GM18517 (cell line): ENCODE measurements around the gene SDR39U1.

Experiments used
- ATAC-seq: cut with Tn5 transposase; IDR thresholded peaks from one replicate; pipeline ENCODE4 v1.9.1; 2021; ENCODE audit warnings: mild to moderate bottlenecking, moderate library complexity; ENCODE audit not compliant: unreplicated experiment

SDR39U1 gene

GRCh38 chr14:24443053-24443665 lies 583 bp upstream of the SDR39U1 start:
- ATAC-seq: no peak

GRCh38 chr14:24441904-24442239 lies 704 bp downstream of the SDR39U1 start:
- no peak for ATAC-seq

GRCh38 chr14:24441485-24441884 lies 1.1 kb downstream of the SDR39U1 start:
- ATAC-seq: no peak

GRCh38 chr14:24440606-24441399 lies 1.8 kb downstream of the SDR39U1 start:
- no peak for ATAC-seq

- ATAC-seq: no peak
Measured at GRCh38 chr14:24439830-24440605, 2.6 kb downstream of the SDR39U1 start.

GRCh38 chr14:24439257-24439656 lies 3.3 kb downstream of the SDR39U1 start:
- ATAC-seq: no peak

- no peak for ATAC-seq
Measured at GRCh38 chr14:24438223-24439097, 4.1 kb downstream of the SDR39U1 start.

GRCh38 chr14:24437736-24438067 lies 4.9 kb downstream of the SDR39U1 start:
- no peak for ATAC-seq

- no peak for ATAC-seq
Measured at GRCh38 chr14:24437020-24437735, 5.4 kb downstream of the SDR39U1 start.

- no peak for ATAC-seq
Measured at GRCh38 chr14:24436355-24437019, 6.1 kb downstream of the SDR39U1 start.

- ATAC-seq: no peak
Measured at GRCh38 chr14:24435998-24436354, 6.6 kb downstream of the SDR39U1 start.

GRCh38 chr14:24435192-24435810 lies 7.3 kb downstream of the SDR39U1 start:
- no peak for ATAC-seq

- no peak for ATAC-seq
Measured at GRCh38 chr14:24434676-24435075, 7.9 kb downstream of the SDR39U1 start.

- no peak for ATAC-seq
Measured at GRCh38 chr14:24434036-24434435, 8.5 kb downstream of the SDR39U1 start.

- ATAC-seq: no peak
Measured at GRCh38 chr14:24432259-24433131, 10.1 kb downstream of the SDR39U1 start.

- ATAC-seq: peak; percentile 49
Measured at GRCh38 chr14:24431569-24432258, 10.9 kb downstream of the SDR39U1 start.

- no peak for ATAC-seq
Measured at GRCh38 chr14:24430682-24431568, 11.7 kb downstream of the SDR39U1 start.
